Middle frontal gyrus (tissue), 1 donor: Measurements from ENCODE around the gene WNT9A.
"Not testable (repeated sequence)": the region's sequence is repeated elsewhere in the genome, so short reads cannot be mapped to it uniquely, and the experiment has no call there.

Source experiments
- DNase-seq: peaks from one replicate; pipeline ENCODE4 v3.0.0-alpha.2; 2015; ENCODE audit warnings: low spot score; ENCODE audit errors: extremely low spot score

The WNT9A gene

GRCh38 chr1:227886993-227887696 is 60.6 kb downstream of the WNT9A start:
- no peak for DNase-seq

GRCh38 chr1:227886503-227886961 is 61.2 kb downstream of the WNT9A start:
- DNase-seq: no peak

- DNase-seq: no peak
Observed at GRCh38 chr1:227885648-227886502, 61.9 kb downstream of the WNT9A start.

DNA sequence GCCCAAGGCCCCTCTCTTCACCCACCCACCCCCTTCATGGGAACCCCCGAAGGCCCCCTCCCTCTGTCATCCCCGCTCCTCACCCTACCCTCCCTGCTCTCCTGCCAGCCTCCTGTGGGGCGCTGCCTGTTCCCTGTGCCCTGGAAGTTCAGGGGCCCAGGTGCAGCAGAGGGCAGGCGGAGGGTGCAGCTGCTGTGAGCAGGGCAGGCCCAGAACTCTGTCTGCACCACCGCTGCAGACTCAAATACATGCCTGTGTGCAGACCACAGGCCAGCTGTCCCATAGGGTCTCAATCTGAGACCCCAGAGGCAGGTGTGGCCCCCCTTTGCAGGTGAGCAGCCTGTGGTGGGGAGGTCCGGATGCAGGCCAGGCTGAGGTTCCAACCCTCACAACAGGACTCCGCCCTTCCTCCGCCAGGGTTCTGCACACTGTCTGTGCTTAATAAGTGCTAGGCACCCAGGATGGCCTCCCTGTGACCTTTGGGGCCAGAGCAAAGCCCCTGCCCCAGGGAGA is 62.5 kb downstream of the WNT9A start:
- no peak for DNase-seq

DNA sequence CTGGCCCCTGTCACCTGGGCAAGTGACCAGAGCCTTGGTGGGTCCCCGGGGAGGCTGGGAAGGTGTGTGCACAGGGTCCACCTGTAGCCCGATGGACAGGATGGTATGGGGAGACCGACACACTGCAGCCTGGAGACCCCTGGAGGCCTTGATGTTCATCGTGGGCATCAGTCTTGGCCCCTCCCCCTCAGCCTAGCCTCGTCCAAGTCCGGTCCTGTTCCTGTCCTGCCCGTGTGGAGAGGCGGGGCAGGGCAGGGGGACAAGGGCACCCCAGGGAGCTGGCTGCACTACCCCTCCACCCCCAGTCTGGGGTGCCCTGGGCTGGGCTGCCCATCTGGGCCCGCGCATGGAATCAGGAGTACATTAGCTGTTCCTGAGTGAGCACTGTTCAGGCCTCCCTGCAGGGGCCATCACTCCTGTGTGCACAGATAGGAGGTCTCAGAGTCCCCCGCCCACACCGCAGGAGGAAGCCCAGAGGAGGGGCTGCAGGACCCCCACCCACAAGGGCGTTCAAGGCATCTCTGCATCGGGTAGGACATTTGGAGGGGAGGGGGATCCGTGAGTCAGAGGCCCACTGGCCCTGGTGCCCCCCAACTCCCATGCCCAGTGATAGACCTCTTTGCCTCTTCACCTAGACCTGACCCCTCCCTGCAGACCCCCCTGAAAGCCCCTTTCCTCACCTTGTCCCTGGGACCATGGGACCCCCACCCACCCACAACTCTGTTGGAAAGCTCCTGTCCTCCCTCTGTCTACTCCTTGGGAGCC is 63.2 kb downstream of the WNT9A start:
- DNase-seq: no peak

GRCh38 chr1:227883641-227884301 is 64.0 kb downstream of the WNT9A start:
- DNase-seq: no peak

DNA sequence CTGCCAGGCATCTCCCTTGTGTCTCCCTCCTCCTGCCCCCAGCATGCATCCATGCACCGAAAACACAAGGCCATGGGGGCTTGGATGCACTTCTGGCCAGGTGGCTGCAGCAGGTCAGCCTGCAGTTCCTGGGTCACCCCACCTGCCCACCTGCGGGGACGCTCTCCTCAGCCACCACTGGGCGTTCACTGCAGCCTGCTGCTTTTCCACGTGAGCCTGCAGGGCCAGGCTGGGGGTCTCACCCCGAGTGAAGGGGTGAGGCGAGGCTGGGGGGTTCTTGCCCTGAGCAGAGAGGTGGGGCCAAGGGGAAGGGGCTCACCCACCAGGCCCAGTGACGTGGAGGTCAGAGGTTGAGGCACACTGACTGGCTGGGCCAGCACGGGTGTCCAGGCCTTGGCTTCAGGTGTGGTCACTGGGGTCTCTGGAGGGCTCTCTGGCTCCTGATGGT is 64.6 kb downstream of the WNT9A start:
- DNase-seq: no peak

- DNase-seq: no peak
Observed at GRCh38 chr1:227880342-227880924, 67.3 kb downstream of the WNT9A start.

DNA sequence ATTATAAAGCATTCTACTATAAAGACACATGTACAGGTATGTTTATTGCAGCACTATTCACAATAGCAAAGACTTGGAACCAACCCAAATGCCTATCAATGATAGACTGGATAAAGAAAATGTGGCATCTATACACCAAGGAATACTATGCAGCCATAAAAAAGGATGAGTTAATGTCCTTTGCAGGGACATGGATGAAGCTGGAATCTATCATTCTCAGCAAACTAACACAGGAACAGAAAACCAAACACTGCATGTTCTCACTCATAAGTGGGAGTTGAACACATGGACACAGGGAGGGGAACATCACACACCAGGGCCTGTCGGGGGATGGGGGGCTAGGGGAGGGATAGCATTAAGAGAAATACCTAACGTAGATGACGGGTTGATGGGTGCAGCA is 69.9 kb downstream of the WNT9A start:
- not testable (repeated sequence) for DNase-seq

DNA sequence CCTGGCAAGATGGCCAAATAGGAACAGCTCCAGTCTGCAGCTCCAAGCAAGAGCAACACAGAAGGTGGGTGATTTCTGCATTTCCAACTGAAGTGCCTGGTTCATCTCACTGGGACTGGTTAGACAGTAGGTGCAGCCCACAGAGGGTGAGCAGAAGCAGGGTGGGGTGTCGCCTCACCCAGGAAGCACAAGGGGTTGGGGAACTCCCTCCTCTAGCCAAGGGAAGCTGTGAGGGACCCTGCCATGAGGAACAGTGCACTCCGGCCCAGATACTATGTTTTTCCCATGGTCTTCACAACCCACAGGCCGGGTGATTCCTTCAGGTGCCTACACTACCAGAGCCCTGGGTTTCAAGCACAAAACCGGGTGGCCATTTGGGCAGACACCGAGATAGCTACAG is 75.8 kb downstream of the WNT9A start:
- DNase-seq: not testable (repeated sequence)

DNA sequence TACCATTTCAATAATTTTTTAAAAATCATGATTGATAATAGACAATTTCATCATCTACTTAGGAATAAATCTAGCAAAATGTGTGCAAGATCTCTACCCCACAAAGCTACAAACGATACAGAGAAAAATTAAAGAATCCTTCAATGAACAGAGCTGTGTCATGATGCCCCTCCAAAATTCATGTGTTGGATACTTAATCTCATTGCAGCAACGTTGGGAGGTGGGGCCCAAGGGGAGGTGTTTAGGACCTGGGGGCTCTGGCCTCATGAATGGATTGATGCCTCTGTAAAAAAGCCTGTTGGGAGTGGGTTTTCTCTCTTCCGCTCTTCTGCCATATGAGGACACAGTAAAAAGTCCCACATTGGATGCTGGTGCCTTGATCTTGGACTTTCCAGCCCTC is 77.4 kb downstream of the WNT9A start:
- no peak for DNase-seq

GRCh38 chr1:227869851-227870305 is 77.9 kb downstream of the WNT9A start:
- DNase-seq: no peak

DNA sequence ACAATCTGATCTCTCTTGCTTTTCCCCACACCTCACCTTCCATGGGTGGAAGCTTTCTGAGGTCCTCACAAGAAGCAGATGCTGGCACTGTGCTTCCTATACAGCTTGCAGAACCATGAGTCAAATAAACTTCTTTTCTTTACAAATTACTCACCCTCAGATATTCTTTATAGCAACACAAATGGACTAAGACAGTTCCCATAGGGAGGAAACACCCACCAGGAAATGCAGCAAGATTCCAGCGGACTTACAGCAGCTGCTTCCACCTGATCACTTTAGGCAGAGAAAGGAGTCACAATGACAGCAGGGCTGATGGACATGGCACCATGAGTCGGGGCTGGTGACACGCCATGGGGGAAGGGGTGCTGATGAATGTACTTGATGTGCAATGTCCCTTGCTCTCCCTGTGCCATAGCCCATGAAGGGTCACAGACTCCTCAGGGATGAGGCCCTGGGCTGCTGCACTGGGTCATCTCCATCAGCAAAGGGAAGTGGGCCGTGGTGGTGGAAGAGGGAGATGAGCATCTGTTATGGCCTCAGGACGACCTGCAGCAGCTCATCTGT is 78.4 kb downstream of the WNT9A start:
- no peak for DNase-seq
